Prostate gland (tissue), 2 donors: Measurements from ENCODE around the gene TGFBR1.

Source experiments
- POLR2A ChIP-seq: fragments of 450-650 bp; IDR thresholded peaks from one replicate; pipeline ENCODE4 v1.6.1; 2016; ENCODE audit warnings: antibody characterized with exemption, mild to moderate bottlenecking
- TF ChIP-seq, protein P1 (sequence below), 4 experiments: fragments of 200-600 bp in 2 of 4; fragments of 450-650 bp in 2 of 4; sonication (generic) in 2 of 4; IDR thresholded peaks; 1 replicate in 3 of 4; 2 replicates in 1 of 4; pipeline ENCODE4 v1.5.1; 2016 to 2019; ENCODE audit warnings: antibody characterized with exemption in 4 of 4, mild to moderate bottlenecking in 2 of 4, moderate library complexity in 2 of 4

DNA sequence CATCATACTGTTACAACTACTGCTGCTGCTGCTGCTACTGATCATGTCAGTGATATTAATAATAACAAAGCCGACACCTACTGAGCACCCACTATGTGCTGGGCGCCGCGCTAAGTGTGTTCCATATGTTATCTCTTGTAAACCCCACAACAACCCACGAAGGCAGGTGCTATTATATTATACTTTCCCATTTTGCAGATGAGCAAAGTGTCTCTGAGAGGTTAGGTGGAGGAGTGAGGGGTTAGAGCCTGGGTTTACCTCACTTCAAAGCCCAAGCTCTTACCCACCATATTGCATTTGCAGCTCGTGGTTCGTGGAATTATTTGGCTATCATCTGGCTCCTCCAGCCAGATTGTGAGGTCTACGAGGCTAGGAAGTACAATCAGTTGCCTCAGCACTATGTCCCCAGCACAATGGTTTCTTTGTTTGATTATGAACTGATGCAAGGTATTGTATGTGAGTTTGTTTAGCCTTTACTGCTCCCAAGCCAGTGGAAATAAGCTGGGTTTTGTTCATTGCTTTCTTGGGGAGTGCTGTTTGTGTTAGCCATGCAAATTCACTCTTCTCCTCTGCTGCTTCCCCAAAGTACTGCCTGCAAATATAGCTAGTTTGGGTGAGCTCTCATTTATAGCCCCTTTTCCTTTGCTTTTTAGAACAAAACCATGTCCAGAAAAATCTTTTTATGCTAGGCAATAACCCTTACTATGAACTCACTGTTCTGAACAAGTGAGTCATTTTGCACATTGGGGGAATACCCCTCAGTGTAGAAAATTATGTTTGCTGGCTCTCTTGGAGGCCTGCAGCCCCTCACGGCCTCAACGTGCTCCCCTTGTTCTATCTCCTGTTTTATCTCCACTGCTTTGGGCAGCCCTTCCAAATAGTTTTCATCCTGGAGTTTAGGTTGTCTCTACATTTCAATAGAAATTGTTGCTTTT lies 68.9 kb downstream of the TGFBR1 start:
- TF ChIP-seq, protein P1, sequence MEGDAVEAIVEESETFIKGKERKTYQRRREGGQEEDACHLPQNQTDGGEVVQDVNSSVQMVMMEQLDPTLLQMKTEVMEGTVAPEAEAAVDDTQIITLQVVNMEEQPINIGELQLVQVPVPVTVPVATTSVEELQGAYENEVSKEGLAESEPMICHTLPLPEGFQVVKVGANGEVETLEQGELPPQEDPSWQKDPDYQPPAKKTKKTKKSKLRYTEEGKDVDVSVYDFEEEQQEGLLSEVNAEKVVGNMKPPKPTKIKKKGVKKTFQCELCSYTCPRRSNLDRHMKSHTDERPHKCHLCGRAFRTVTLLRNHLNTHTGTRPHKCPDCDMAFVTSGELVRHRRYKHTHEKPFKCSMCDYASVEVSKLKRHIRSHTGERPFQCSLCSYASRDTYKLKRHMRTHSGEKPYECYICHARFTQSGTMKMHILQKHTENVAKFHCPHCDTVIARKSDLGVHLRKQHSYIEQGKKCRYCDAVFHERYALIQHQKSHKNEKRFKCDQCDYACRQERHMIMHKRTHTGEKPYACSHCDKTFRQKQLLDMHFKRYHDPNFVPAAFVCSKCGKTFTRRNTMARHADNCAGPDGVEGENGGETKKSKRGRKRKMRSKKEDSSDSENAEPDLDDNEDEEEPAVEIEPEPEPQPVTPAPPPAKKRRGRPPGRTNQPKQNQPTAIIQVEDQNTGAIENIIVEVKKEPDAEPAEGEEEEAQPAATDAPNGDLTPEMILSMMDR (IDR thresholded peaks at IDR 0.05), result no peak
- no peak for TF ChIP-seq POLR2A
